ENCODE data around the gene RABL6.
"Not testable (repeated sequence)": the region's sequence is repeated elsewhere in the genome, so short reads cannot be mapped to it uniquely, and the experiment has no call there.

RABL6 gene

DNA sequence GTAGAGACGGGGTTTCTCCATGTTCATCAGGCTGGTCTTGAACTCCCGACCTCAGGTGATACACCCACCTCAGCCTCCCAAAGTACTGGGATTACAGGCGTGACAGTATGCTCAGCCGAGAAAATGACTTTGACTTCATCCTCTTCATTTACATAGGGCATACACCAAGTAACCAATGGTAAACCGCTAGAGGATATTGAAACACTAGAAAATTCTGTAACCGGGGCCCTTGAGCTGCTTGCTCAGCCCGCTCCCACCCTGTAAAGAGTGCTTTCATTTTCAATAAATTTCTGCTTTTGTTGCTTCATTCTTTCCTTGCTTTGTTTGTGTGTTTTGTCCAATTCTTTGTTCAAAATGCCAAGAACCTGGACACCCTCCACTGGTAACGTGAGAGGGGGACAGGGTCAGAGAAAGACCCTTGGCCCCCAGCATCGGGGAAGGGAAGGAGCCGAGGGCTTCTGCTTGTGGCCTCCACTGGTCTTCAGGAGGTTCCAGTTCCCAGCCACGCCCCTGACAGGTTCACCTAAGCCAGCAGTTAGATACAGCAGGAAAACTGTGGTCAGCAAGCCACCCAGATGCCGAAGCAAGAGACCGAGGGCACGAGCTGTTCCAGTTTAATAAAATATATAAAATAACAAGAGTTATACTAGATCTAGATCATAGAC, 41.9 kb upstream of the RABL6 start:
- Mint-ChIP-seq H3K4me1 (ENCODE audit: low read depth in 2 of 2) (peaks cover 8 to 12% of the 10 kb centered on the region in 2 donors), H3K27ac (peak overlapping the region in 1 of 2 donors; percentile 57), H3K4me3 (peak overlapping the region in 1 of 2 donors; percentile 59), H3K27me3 (peaks cover 7 to 35% of the 10 kb centered on the region in 2 donors)
- not testable (repeated sequence) for ATAC-seq (replicated peaks); H3K9me3 Mint-ChIP-seq; H3K36me3 Mint-ChIP-seq (ENCODE audit: insufficient read depth); DNase-seq

DNA sequence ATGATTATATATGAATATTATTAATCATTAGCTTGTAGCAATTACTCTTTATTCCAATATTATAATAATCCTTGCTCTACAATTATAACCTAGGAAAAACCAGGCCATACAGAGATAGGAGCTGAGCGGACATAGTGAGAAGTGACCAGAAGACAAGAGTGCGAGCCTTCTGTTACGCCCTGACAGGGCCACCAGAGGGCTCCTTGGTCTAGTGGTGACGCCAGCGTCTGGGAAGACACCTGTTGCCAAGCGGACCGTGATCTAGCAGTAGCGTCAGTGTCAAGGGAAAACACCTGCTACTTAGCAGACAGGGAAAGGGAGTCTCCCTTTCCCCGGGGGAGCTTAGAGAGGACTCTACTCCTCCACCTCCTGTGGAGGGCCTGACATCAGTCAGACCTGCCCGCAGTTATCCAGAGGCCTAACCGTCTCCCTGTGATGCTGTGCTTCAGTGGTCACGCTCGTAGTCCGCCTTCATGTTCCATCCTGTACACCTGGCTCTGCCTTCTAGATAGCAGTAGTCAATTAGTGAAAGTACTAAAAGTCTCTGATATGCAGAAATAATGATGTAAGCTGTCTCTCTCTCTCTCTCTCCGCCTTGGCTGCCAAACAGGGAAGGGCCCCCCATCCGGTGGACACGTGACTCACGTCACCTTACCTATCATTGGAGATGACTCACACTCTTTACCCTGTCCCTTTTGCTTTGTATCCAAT, 41.2 kb upstream of the RABL6 start:
- Mint-ChIP-seq H3K4me1 (ENCODE audit: low read depth in 2 of 2) (peaks cover 8 to 12% of the 10 kb centered on the region in 2 donors), H3K27me3 (peaks cover 7 to 36% of the 10 kb centered on the region in 2 donors), H3K4me3 (peak overlapping the region; percentile 4 to 35), H3K27ac (peak overlapping the region in 1 of 2 donors; percentile 66)
- DNase-seq; H3K9me3 Mint-ChIP-seq; H3K36me3 Mint-ChIP-seq (ENCODE audit: insufficient read depth): not testable (repeated sequence)
- peak; percentile 42 for ATAC-seq (replicated peaks)

DNA sequence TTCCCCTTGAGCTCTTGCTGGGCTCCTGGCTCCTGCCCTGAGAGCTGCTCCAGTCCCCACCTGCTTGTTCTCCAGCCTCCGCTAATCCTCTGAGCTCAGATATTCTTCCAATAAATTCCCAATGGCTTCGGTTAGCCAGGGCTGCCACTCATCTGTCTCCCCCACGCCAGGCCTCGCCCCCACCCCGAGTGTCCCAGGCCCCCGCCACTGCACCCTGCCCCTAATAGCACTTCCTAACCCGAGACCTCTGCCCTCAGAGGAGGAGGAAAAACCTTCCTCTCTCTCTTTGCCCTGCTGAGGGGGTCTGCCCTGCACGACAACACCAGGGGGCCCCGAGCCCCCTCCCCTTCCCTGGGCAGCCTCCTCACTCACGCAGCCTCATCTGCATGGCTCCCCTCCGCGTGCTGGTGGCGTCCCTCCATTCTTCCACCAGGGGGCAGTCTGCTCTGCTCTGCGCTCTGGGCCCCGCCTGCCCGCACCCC, 38.0 kb upstream of the RABL6 start:
- DNase-seq: peak; percentile 30 to 34 (median 33)
- peaks cover 0 to 6% of the 10 kb centered on the region in 2 donors for H3K9me3 Mint-ChIP-seq
- peak; percentile 67 for ATAC-seq (replicated peaks)
- H3K27ac Mint-ChIP-seq: no peak overlapping the region
- peaks cover 7% of the 10 kb centered on the region for H3K36me3 Mint-ChIP-seq (ENCODE audit: insufficient read depth)
- peaks cover 7 to 46% of the 10 kb centered on the region in 2 donors for H3K27me3 Mint-ChIP-seq
- H3K4me1 Mint-ChIP-seq (ENCODE audit: low read depth in 2 of 2): peaks cover 11 to 12% of the 10 kb centered on the region in 2 donors
- no peak overlapping the region for H3K4me3 Mint-ChIP-seq

DNA sequence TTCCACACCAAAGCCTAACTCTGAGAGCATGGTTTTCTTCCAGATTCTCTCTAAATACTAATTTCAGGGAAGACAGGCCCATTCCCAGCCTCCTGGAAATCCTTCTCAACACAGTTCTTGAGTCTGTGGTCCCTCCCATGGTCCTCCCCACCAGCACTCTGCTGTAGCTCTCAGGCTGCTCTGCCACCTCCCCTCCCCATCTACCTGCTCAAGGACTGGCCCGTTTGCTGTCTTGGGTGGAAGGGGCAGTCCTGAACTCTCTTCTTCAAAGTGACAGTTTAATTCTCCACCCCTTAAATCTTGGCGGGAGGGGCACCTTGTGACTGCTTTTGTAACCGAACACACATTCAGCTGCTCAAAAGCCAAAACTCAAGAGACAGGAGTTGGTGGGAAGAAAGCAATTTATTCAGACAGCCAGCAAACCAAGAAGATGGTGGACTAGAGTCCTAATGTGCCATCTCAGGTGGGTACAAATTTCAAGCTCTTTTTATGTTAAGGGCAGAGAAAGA, 35.8 kb upstream of the RABL6 start:
- peaks cover 0 to 6% of the 10 kb centered on the region in 2 donors for H3K9me3 Mint-ChIP-seq
- no peak for ATAC-seq (replicated peaks)
- DNase-seq: no peak
- peaks cover 4 to 5% of the 10 kb centered on the region in 2 donors for H3K4me1 Mint-ChIP-seq (ENCODE audit: low read depth in 2 of 2)
- peaks cover 6 to 47% of the 10 kb centered on the region in 2 donors for H3K27me3 Mint-ChIP-seq
- no peak overlapping the region for H3K4me3 Mint-ChIP-seq
- peaks cover 7% of the 10 kb centered on the region for H3K36me3 Mint-ChIP-seq (ENCODE audit: insufficient read depth)
- H3K27ac Mint-ChIP-seq: no peak overlapping the region

DNA sequence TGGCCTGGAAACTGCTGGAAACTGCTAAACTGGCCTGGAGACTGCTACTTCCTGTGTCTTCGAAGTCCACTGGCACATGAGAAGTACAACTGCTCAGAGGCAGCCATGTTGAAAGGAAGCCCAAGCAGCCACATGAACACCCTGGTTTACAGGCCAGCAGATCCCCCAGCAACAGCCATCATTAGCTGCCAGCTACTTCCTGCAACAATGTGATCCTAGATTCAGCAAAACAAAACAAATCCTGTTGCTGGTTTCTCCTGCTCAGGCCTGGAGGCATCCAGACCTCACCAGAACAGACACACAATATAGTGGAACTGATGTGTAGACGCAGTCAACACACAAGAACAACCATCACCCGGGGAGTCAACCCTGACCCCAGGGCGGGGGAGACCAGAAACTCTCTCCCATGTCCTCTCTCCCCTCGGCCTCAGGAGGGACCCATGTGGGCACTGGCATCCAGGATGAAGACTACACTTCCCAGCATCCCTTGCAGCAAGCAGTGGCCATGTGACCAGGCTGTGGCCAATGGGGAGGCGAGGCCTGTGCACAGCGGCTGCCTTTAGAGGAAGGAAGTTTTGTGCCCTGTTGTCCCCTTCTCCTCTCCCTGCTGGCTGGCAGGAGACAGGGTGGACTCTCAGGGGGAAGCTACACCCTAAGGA, 34.2 kb upstream of the RABL6 start:
- Mint-ChIP-seq H3K36me3 (ENCODE audit: insufficient read depth) (peaks cover 7% of the 10 kb centered on the region), H3K27ac (no peak overlapping the region), H3K4me1 (ENCODE audit: low read depth in 2 of 2) (peaks cover 3% of the 10 kb centered on the region in 2 donors), H3K4me3 (no peak overlapping the region), H3K9me3 (peaks cover 0 to 6% of the 10 kb centered on the region in 2 donors), H3K27me3 (peaks cover 18 to 51% of the 10 kb centered on the region in 2 donors)
- DNase-seq (no peak), ATAC-seq (replicated peaks) (peak; percentile 42)

DNA sequence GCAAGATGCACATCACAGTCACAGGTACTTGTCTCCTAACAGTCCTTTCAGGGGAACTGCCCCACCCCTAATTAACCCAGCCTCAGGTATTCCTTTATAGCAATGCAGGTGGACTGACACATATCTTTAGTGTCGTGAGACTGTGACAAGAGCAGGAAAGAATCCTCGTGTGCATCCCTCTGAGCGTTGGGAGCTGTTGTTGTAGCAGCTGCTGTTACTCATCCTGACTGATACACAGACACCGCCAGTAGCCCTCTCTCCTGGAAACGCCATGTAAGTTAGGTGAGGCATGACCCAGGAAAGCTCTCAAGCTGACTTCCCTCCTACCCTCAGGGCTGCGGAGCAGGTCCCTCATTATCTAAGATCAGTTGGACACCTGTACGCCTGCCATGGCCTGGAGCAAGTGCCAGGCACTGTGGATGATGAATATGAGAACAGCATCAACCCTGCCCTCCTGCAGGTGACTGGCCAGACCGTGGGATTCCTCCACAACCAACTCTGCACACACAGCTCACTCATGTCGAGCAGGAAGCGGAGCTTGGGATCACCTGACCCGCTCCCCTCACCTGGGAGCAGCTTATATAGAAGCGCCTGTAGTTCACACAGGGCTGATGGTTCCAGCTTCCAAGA, 33.2 kb upstream of the RABL6 start:
- peaks cover 7% of the 10 kb centered on the region for H3K36me3 Mint-ChIP-seq (ENCODE audit: insufficient read depth)
- H3K4me3 Mint-ChIP-seq: no peak overlapping the region
- peaks cover 3% of the 10 kb centered on the region in 2 donors for H3K4me1 Mint-ChIP-seq (ENCODE audit: low read depth in 2 of 2)
- peaks cover 0 to 6% of the 10 kb centered on the region in 2 donors for H3K9me3 Mint-ChIP-seq
- peaks cover 28 to 60% of the 10 kb centered on the region in 2 donors for H3K27me3 Mint-ChIP-seq
- ATAC-seq (replicated peaks) (no peak), DNase-seq (no peak)
- H3K27ac Mint-ChIP-seq: no peak overlapping the region

DNA sequence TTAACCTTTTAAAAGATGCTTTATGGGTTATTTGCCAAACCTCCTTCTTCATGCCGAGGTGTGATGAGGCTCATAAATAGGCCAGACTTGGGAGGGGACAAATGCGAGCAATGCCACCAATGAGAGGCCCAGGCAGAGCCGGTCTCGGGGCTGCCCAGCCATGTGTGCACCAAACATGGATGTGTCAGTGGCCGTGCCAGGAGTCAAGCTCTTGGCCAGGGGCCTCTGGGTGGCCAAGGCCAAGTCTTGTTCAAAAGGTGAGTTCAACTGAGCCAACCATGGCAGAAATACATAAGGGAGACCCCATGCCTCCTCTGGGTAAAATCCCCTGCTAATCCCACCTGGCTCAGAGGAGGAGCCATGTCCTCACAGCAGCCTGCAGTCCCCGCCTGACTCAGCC, 32.6 kb upstream of the RABL6 start:
- Mint-ChIP-seq H3K9me3 (peaks cover 0 to 6% of the 10 kb centered on the region in 2 donors), H3K36me3 (ENCODE audit: insufficient read depth) (peaks cover 3% of the 10 kb centered on the region), H3K4me1 (ENCODE audit: low read depth in 2 of 2) (peaks cover 0 to 3% of the 10 kb centered on the region in 2 donors), H3K27ac (no peak overlapping the region), H3K4me3 (no peak overlapping the region), H3K27me3 (peaks cover 28 to 60% of the 10 kb centered on the region in 2 donors)
- DNase-seq (no peak), ATAC-seq (replicated peaks) (no peak)

DNA sequence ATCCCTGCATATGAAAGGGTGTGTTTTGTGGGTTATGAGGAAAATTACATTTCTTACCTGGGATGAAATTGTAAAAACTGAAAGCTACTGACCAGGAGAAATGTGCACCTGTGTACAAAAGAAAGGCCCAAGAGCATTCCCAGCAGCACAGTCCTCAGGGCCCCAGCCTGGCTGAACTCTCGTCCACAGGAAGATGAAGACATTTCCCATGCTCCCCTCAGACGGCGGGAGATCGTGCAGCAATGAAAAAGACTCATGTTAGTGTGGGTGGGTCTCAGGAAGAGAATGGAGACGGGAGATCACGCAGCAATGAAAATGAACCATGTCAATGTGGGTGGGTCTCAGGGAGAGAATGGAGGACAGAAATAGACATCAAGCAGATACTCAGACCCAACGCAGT, 30.8 kb upstream of the RABL6 start:
- H3K27me3 Mint-ChIP-seq: peaks cover 28 to 57% of the 10 kb centered on the region in 2 donors
- ATAC-seq (replicated peaks): no peak

DNA sequence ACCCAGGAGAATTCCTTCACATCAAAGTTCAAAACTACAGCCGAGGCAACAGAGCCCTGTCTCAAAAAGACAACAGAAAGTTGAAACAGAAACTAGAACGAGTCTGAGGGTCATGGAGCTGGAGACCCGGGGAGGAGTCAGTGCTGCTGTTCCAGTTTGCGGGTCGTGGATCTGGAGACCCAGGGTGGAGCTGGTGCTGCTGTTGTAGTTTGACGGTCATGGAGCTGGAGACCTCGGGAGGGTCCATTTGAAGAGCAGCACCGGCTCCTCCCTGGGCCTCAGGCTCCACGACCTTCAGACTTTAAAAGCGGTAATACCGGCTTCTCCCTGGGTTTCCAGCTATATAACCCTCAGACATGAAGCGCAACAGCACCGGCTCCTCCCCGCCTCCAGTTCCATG, 30.4 kb upstream of the RABL6 start:
- no peak for DNase-seq
- H3K4me3 Mint-ChIP-seq: no peak overlapping the region
- ATAC-seq (replicated peaks): no peak
- peaks cover 28 to 57% of the 10 kb centered on the region in 2 donors for H3K27me3 Mint-ChIP-seq
- H3K36me3 Mint-ChIP-seq (ENCODE audit: insufficient read depth): no peaks in the 10 kb centered on the region
- peaks cover 0 to 6% of the 10 kb centered on the region in 2 donors for H3K9me3 Mint-ChIP-seq
- peaks cover 0 to 3% of the 10 kb centered on the region in 2 donors for H3K4me1 Mint-ChIP-seq (ENCODE audit: low read depth in 2 of 2)
- no peak overlapping the region for H3K27ac Mint-ChIP-seq

More for the DNA sequence above, 30.8 kb upstream of the RABL6 start:
- peaks cover 0 to 6% of the 10 kb centered on the region in 2 donors for H3K9me3 Mint-ChIP-seq
- H3K4me1 Mint-ChIP-seq (ENCODE audit: low read depth in 2 of 2): peaks cover 0 to 3% of the 10 kb centered on the region in 2 donors
- no peak for DNase-seq
- H3K36me3 Mint-ChIP-seq (ENCODE audit: insufficient read depth): peaks cover 2% of the 10 kb centered on the region
- H3K4me3 Mint-ChIP-seq: no peak overlapping the region
- peak overlapping the region in 1 of 2 donors; percentile 68 for H3K27ac Mint-ChIP-seq

DNA sequence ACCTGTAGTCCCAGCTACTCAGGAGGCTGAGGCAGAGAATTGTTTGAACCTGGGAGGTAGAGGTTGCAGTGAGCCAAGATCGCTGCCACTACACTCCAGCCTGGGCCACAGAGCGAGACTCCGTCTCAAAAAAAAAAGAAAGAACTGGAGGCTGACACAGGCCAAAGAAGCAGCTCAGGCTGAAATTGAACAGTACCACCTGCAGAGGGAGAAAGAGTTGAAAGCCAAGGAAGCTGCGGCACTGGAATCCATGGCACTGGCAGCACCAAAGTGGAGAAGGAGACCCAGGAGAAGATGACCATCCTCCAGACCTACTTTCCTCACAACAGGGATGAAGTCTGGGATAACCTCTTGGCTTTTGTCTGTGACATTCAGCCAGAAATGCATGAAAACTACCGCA, 27.9 kb upstream of the RABL6 start:
- no peak for DNase-seq
- no peaks in the 10 kb centered on the region for H3K9me3 Mint-ChIP-seq
- H3K27me3 Mint-ChIP-seq: peaks cover 28 to 52% of the 10 kb centered on the region in 2 donors
- H3K36me3 Mint-ChIP-seq (ENCODE audit: insufficient read depth): no peaks in the 10 kb centered on the region
- H3K4me1 Mint-ChIP-seq (ENCODE audit: low read depth in 2 of 2): no peaks in the 10 kb centered on the region
- no peak for ATAC-seq (replicated peaks)
- H3K4me3 Mint-ChIP-seq: no peak overlapping the region
- H3K27ac Mint-ChIP-seq: no peak overlapping the region

DNA sequence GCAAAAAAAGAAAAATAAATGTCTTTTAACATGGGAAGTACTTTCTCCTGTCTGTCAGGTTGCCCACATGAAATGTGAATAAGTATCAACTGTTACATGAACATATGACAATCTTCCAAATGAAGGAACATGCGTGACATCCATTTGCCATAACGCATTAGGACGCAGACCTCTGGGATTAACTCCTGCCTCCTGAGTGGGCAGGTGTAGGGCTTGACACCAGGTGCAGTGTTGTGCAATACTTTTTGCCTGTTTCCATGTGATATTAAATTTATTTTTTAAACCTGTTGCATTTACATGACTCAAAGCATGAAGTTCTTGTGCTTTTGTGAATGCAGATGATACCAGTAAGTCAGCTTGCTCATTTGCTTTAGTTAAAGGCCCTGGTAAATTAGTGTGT, 25.3 kb upstream of the RABL6 start:
- ATAC-seq (replicated peaks) (no peak), DNase-seq (no peak)
- Mint-ChIP-seq H3K36me3 (ENCODE audit: insufficient read depth) (no peaks in the 10 kb centered on the region), H3K4me1 (ENCODE audit: low read depth in 2 of 2) (peaks cover under 1 to 4% of the 10 kb centered on the region in 2 donors), H3K4me3 (no peak overlapping the region), H3K27me3 (peaks cover 21 to 58% of the 10 kb centered on the region in 2 donors), H3K9me3 (no peaks in the 10 kb centered on the region), H3K27ac (no peak overlapping the region)

DNA sequence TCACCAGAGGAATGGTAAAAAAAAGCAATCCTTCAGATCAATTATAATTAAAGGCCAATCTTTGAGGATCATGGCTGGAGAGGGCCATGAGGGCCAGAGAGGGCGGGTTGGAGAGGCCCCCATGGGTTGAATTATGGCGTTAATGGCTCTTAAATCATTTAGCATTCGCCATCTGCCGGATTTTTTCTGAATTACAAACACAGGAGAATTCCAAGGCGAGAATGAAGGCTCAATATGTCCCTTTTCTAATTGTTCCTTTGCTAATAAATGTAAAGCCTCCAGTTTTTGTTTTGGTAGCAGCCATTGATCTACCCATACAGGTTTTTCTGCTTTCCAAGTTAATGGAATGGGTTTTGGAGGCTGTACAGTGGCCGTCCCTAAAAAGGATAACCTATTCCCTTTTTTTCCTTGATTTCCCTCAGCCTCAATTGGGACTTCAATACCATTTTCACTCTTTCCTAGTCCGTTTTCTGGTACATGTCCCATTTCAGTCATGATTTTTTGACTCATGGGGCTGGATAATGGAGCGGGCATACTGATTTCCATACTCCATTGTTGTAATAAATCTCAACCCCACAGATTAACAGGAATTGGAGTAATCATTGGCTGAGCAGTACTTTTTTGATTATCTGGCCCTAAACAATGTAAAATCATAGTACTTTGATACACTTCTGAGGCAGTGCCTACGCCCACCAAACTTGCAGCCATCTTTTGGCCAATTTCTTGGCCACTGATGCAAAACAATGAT, 23.3 kb upstream of the RABL6 start:
- no peak for DNase-seq
- H3K4me1 Mint-ChIP-seq (ENCODE audit: low read depth in 2 of 2): peaks cover 8 to 11% of the 10 kb centered on the region in 2 donors
- H3K36me3 Mint-ChIP-seq (ENCODE audit: insufficient read depth): no peaks in the 10 kb centered on the region
- no peak overlapping the region for H3K4me3 Mint-ChIP-seq
- no peaks in the 10 kb centered on the region for H3K9me3 Mint-ChIP-seq
- ATAC-seq (replicated peaks): no peak
- no peak overlapping the region for H3K27ac Mint-ChIP-seq
- peaks cover 1 to 38% of the 10 kb centered on the region in 2 donors for H3K27me3 Mint-ChIP-seq

Data from effector memory CD8-positive, alpha-beta T cell (primary cell).